GM12878 (cell line): ENCODE measurements around the gene KRTAP12-1. TPM values are rescaled to one million over a fixed set of nuclear protein-coding genes. Genes with fewer than 3 reads are reported as not detected.

Experiments used
- ATAC-seq: fragments of 200-7000 bp; cut with Tn5 transposase; 3 replicates; pipeline ENCODE4 v1.9.1; 2020; ENCODE audit warnings: mild to moderate bottlenecking, moderate library complexity
- BruUV-seq: library from RNA; stranded (reverse); fragments of 400-500 nt; replicated peaks from 2 replicates; lab custom pipeline; 2021; lab: Mats Ljungman, UMichigan
- CTCF ChIA-PET: fragments of 300-600 bp; sonication (Branson Sonifier 250); formaldehyde crosslinking; extraction: SDS; loops from one replicate; lab custom pipeline; 2021; ENCODE audit warnings: inconsistent platforms; lab: Yijun Ruan, JAX
- POLR2A ChIA-PET: fragments of 350-600 bp; formaldehyde crosslinking; extraction: SDS; loops from one replicate; lab custom pipeline; 2021; ENCODE audit warnings: inconsistent platforms; lab: Charles Lee
- RAD21 ChIA-PET: fragments of 300-600 bp; sonication (Branson Sonifier 250); formaldehyde crosslinking; loops from one replicate; lab custom pipeline; 2023; ENCODE audit warnings: antibody characterized with exemption; ENCODE audit not compliant: unreplicated experiment; lab: Charles Lee
- SMC1A ChIA-PET: fragments of 300-600 bp; sonication (Branson Sonifier 250); formaldehyde crosslinking; loops from one replicate; lab custom pipeline; 2023; ENCODE audit not compliant: unreplicated experiment, uncharacterized antibody; lab: Charles Lee
- DNase-seq: peaks from one replicate; pipeline ENCODE4 v3.0.0-alpha.2; 2011; ENCODE audit warnings: low read depth, low spot score
- FAIRE-seq: peaks from 3 replicates; lab custom pipeline; 2011; peaks lifted over from hg19 to GRCh38; lab: Jason Lieb, UNC
- H2AFZ ChIP-seq: 2 replicates; pipeline ENCODE4 v1.6.0; 2011; ENCODE audit warnings: low read depth, low read length, control low read depth; ENCODE audit not compliant: control insufficient read depth
- H3K27ac ChIP-seq: 2 replicates; pipeline ENCODE4 v1.5.1; 2011; ENCODE audit warnings: control low read depth; ENCODE audit not compliant: control insufficient read depth, insufficient read depth
- H3K27me3 ChIP-seq, 2 experiments: replicated peaks in 1 of 2; 2 replicates each; pipeline versions ENCODE4 v1.6.0 to v1.6.1; 2011; ENCODE audit warnings: low read length in 1 of 2; ENCODE audit not compliant: control insufficient read depth in 2 of 2, insufficient read depth in 2 of 2
- H3K36me3 ChIP-seq, 2 experiments: 2 replicates each; pipeline ENCODE4 v1.5.1; 2011; ENCODE audit warnings: low read length in 1 of 2; ENCODE audit not compliant: control insufficient read depth in 2 of 2, insufficient read depth in 2 of 2
- H3K4me1 ChIP-seq: 2 replicates; pipeline ENCODE4 v1.6.1; 2011; ENCODE audit warnings: mild to moderate bottlenecking, low read length, moderate library complexity, mixed read lengths; ENCODE audit not compliant: control insufficient read depth, insufficient read depth
- H3K4me2 ChIP-seq: 2 replicates; pipeline ENCODE4 v1.6.0; 2011; ENCODE audit warnings: control low read depth; ENCODE audit not compliant: control insufficient read depth, insufficient read depth
- H3K4me3 ChIP-seq: fragments of 200-600 bp; sonication (generic); 2 replicates; pipeline ENCODE4 v1.5.1; 2016
- H3K79me2 ChIP-seq: 2 replicates; pipeline ENCODE4 v1.6.0; 2011; ENCODE audit warnings: low read length; ENCODE audit not compliant: control insufficient read depth, insufficient read depth
- H3K9ac ChIP-seq: 2 replicates; pipeline ENCODE4 v1.8.0; 2011; ENCODE audit warnings: low read length, control low read depth, mixed read lengths; ENCODE audit not compliant: control insufficient read depth, insufficient read depth
- H3K9me3 ChIP-seq: replicated peaks from 3 replicates; pipeline ENCODE4 v1.5.1; 2011; ENCODE audit warnings: mild to moderate bottlenecking, low read length; ENCODE audit not compliant: control insufficient read depth, insufficient read depth
- H4K20me1 ChIP-seq: 2 replicates; pipeline ENCODE4 v1.6.0; 2011; ENCODE audit not compliant: control insufficient read depth, insufficient read depth
- ATF7 ChIP-seq: fragments of 450-650 bp; IDR thresholded peaks from 2 replicates; pipeline ENCODE4 v1.6.1; 2016; ENCODE audit warnings: low read depth, mild to moderate bottlenecking
- EED ChIP-seq: sonication (generic); IDR thresholded peaks from 2 replicates; pipeline ENCODE4 v1.6.1; 2016; ENCODE audit warnings: antibody characterized with exemption, low read depth
- ESRRA ChIP-seq: IDR thresholded peaks from 2 replicates; pipeline ENCODE4 v1.6.1; 2012; ENCODE audit warnings: mild to moderate bottlenecking, low read length, improper control_type of control experiment
- POLR2A ChIP-seq: IDR thresholded peaks from 2 replicates; pipeline ENCODE4 v1.6.1; 2011; ENCODE audit warnings: low read depth, mild to moderate bottlenecking, low read length
- RBBP5 ChIP-seq: fragments of 200-600 bp; sonication (generic); conservative IDR thresholded peaks from 2 replicates; pipeline ENCODE4 v1.6.1; 2016
- RCOR1 ChIP-seq: conservative IDR thresholded peaks from 2 replicates; pipeline ENCODE4 v1.6.1; 2012; ENCODE audit warnings: low read depth, low read length, improper control_type of control experiment
- SIN3A ChIP-seq: IDR thresholded peaks from 2 replicates; pipeline ENCODE4 v1.6.1; 2012; ENCODE audit warnings: low read depth, low read length, improper control_type of control experiment
- SKIL ChIP-seq: fragments of 450-650 bp; IDR thresholded peaks from 2 replicates; pipeline ENCODE4 v1.6.1; 2017; ENCODE audit warnings: mild to moderate bottlenecking, low read depth, inconsistent platforms; ENCODE audit not compliant: poor library complexity, severe bottlenecking
- SREBF2 ChIP-seq: IDR thresholded peaks from 2 replicates; pipeline ENCODE4 v1.6.1; 2012; ENCODE audit warnings: mild to moderate bottlenecking, low read length
- ZBED1 ChIP-seq: IDR thresholded peaks from 2 replicates; pipeline ENCODE4 v1.6.1; 2016; ENCODE audit warnings: borderline replicate concordance
- ZBTB33 ChIP-seq: fragments of 450-650 bp; IDR thresholded peaks from 2 replicates; pipeline ENCODE4 v1.6.1; 2017; ENCODE audit warnings: mild to moderate bottlenecking
- ZBTB40 ChIP-seq: fragments of 450-650 bp; IDR thresholded peaks from 2 replicates; pipeline ENCODE4 v1.6.1; 2016; ENCODE audit warnings: mild to moderate bottlenecking, moderate library complexity, borderline replicate concordance
- ZNF24 ChIP-seq: fragments of 450-650 bp; IDR thresholded peaks from 2 replicates; pipeline ENCODE4 v1.6.1; 2017; ENCODE audit warnings: antibody characterized with exemption, mild to moderate bottlenecking
- ZNF592 ChIP-seq: fragments of 450-650 bp; IDR thresholded peaks from 2 replicates; pipeline ENCODE4 v1.6.1; 2017; ENCODE audit warnings: mild to moderate bottlenecking, moderate library complexity
- WGBS: methylation state at CpG from one replicate; pipeline ENCODE4 v1.1.6; 2016; ENCODE audit warnings: low lambda C conversion rate; ENCODE audit not compliant: insufficient replicate concordance, insufficient coverage; ENCODE audit errors: missing lambda C conversion rate; 5-methylcytosine and 5-hydroxymethylcytosine counted together
- in situ Hi-C: fragments of 300-500 bp; cut with MboI; formaldehyde crosslinking; loops from 9 replicates; pipeline ENCODE4 v1.14.3; 2018; ENCODE audit warnings: mixed read lengths
- intact Hi-C: fragments of 100-400 bp; cut with micrococcal nuclease; formaldehyde crosslinking; loops from one replicate; pipeline ENCODE4 v1.14.2; 2022; ENCODE audit not compliant: unreplicated experiment
- polyA plus RNA-seq, 11 experiments: library from polyadenylated mRNA; depleted of rRNA in 4 of 11; unstranded in 6 of 11; stranded (reverse) in 5 of 11; fragments of >200 nt; fragmentation: Nextera tagmentation in 4 of 11; fragmentation: Illumina TruSeq in 1 of 11; extraction: Ambion mirVana in 4 of 11; extraction: Trizol in 1 of 11; gene quantifications; 1 replicate in 1 of 11; 2 replicates in 10 of 11; pipeline versions ENCODE4 v1.2.1 to v1.2.3, GENCODE V29; 2011 to 2016; ENCODE audit warnings: inconsistent platforms in 2 of 11, missing spikeins in 2 of 11, low read depth in 1 of 11
- total RNA-seq, 4 experiments: library from RNA; depleted of rRNA in 3 of 4; stranded (reverse); fragments of >200 nt in 3 of 4; fragmentation: Illumina TruSeq in 1 of 4; extraction: Trizol in 1 of 4; gene quantifications; 2 replicates each; pipeline versions ENCODE4 v1.2.1 to v1.2.3, GENCODE V29; 2013 to 2021

KRTAP12-1 gene
- total and polyA plus RNA-seq, 10 of the 15 experiments (the other 5 are each of a cell fraction or from before 2014, with no cell fraction given) = not detected

GRCh38 chr21:44710294-44710665 is 28.3 kb upstream of the KRTAP12-1 start:
- no peaks in the 10 kb centered on the region for H3K36me3 ChIP-seq
- H3K27ac ChIP-seq = no peak overlapping the region
- H3K27me3 ChIP-seq = peaks cover 12 to 18% of the 10 kb centered on the region in 2 experiments; a peak in 3 of 4 replicates
- no peak overlapping the region for H3K4me3 ChIP-seq
- ChIA-PET CTCF (no interaction called here), POLR2A (no interaction called here), RAD21 (no interaction called here), SMC1A (no interaction called here)
- WGBS = 5% methylated on average over 17 of the region's 17 CpGs
- H4K20me1 ChIP-seq = no peaks in the 10 kb centered on the region
- H3K9ac ChIP-seq = no peak overlapping the region
- peaks cover 6% of the 10 kb centered on the region; the same call in 1 of the 3 replicates for H3K9me3 ChIP-seq
- no peak overlapping the region for H2AFZ ChIP-seq
- no peak overlapping the region for H3K4me2 ChIP-seq
- no TSS peak for BruUV-seq
- intact Hi-C loops = no loop called here
- DNase-seq (no peak), ATAC-seq (no peak), FAIRE-seq (no peak)
- H3K79me2 ChIP-seq = no peaks in the 10 kb centered on the region
- in situ Hi-C loops = no loop called here
- H3K4me1 ChIP-seq = no peaks in the 10 kb centered on the region
- TF ChIP-seq EED (no peak), ZBED1 (no peak), SREBF2 (no peak), SIN3A (no peak), ZBTB33 (no peak), ZNF24 (no peak), RBBP5 (no peak), POLR2A (no peak), ZBTB40 (no peak), SKIL (no peak), ATF7 (no peak), ZNF592 (no peak), ESRRA (no peak), RCOR1 (no peak)
